HG02763 (cell line): ENCODE data around the gene MARVELD2.
"Not testable (repeated sequence)": the region's sequence is repeated elsewhere in the genome, so short reads cannot be mapped to it uniquely, and the experiment has no call there.

Experiments
- ATAC-seq: cut with Tn5 transposase; IDR thresholded peaks from one replicate; pipeline ENCODE4 v1.9.1; 2021; ENCODE audit warnings: mild to moderate bottlenecking, moderate library complexity; ENCODE audit not compliant: unreplicated experiment

MARVELD2 gene

GRCh38 chr5:69444127-69444754, 29.3 kb downstream of the MARVELD2 start:
- no peak for ATAC-seq

- no peak for ATAC-seq
These were observed 34.6 kb downstream of the MARVELD2 start for GRCh38 chr5:69449511-69449910.

- ATAC-seq, result no peak
These were observed 35.2 kb downstream of the MARVELD2 start for GRCh38 chr5:69450116-69450515.

DNA sequence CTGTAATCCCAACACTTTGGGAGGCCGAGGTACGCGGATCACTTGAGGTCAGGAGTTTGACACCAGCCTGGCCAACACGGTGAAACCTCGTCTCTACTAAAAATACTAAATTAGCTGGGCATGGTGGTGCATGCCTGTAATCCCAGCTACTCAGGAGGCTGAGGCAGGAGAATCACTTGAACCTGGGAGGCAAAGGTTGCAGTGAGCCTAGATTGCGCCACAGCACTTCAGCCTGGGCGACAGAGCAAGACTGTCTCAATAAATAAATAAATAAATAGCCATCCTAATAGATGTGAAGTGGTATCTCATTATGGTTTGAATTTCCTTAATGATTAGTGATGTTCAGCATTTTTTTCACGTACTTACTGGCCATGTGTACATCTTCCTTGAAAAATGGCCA, 35.6 kb downstream of the MARVELD2 start:
- ATAC-seq, result not testable (repeated sequence)

DNA sequence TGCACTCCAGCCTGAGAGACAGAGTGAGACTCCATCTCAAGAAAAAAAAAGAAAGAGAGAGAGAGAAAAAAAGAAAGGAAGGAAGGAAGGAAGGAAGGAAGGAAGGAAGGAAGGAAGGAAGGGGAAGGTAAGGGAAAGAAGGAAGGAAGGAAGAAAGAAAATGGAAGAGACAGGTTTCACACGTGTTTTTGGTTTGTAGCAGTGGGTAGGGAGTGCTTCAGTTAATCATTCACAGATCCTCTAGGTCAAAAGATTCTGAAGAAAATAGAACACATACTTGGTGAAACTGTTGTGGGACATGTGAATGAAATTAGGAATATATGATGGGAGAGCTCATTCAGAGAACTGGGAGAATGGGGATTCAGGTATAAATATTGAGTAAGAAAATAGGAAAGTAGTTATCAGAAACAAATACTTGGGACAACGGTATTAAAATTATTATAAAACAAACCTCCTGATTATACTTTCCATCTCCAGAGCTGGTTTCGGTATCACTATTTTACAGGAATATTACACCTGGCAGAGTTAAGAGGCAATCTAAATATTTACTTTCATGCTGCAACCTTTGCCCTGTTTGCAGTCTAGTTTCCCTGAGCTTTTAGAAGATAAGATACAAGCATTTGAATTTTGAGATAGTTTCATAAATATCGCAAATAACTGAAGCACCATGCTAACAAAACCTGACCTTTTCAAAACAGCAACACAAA, 37.2 kb downstream of the MARVELD2 start:
- no peak for ATAC-seq

DNA sequence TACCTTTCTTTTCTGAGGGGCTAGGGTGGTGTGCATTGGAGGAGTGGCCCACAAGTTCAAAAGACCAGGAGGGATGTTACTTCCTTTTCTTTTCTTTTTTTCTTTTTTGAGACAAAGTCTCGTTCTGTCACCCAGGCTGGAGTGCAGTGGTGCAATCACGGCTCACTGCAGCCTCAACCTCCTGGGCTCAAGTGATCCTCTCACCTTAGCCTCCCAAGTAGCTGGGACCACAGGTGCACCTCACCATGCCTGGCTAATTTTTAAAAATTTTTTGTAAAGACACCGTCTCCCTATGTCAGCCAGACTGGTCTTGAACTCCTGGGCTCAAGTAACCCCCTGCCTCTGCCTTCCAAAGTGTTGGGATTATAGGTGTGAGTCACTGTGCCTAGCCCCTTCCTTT, 38.6 kb downstream of the MARVELD2 start:
- ATAC-seq, result not testable (repeated sequence)

DNA sequence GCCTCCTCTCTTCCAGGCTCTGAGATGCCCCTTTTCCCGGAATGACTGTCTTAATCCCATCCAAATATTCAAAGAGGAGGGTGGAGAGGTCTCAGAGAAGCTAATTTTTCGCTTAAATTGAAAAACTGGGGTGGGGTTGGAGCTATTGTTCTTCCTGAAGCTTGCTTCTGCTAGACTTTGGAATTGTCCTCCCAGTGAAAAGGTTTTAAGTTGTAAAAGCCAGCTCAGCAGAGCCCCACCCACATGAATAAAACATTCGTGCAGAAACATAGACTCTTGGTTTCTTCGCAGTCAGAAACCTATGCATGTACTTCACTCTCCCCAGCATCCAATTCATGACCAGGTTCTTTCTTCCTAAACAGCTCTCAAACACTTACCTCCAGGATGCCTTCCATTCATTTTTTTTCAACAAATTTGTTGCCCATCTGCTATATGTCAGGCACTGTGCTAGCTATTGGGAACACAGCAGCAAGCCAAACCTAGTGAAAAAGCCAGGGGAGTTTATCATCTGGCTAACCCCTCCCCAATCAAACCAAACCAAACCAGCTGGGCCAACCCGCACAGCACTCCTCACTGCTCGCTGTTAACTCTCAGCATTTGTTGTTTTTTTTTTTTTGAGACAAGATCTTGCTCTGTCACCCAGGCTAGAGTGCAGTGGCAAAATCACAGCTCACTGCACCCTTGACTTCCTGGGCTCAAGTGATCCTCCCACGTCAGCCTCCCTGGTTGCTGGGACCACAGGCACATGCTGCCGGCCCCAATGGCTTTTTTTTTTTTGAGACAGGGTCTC, 39.7 kb downstream of the MARVELD2 start:
- ATAC-seq, result no peak

GRCh38 chr5:69455428-69455988, 40.6 kb downstream of the MARVELD2 start:
- not testable (repeated sequence) for ATAC-seq

DNA sequence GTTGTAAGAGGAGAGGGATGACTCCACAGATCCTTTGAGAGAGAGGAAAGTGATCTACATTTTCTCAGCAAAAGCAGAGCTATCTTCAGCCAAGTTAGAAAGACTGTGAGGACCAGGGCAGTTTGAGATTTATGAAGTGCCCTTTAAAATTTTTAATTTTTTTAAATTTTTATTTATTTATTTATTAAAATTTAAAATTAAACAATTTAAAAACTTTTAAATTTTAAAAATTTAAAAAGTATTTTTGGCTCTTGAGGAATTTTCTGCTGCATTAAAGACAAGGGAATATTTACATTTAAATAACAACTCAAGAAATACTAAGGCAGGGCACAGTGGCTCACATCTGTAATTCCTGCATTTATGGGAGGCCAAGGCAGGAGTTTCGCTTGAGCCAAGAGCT, 47.3 kb downstream of the MARVELD2 start:
- no peak for ATAC-seq

DNA sequence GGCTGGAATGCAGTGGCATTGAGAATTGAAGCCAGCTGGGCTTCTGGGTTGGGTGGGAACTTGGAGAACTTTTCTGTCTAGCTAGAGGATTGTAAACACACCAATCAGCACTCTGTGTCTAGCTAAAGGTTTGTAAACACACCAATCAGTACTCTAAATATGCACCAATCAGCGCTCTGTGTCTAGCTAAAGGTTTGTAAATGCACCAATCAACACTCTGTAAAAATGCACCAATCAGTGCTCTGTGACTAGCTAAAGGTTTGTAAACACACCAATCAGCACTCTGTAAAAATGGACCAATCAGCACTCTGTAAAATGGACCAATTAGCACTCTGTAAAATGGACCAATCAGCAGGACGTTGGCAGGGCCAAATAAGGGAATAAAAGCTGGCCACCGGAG, 51.5 kb downstream of the MARVELD2 start:
- not testable (repeated sequence) for ATAC-seq

DNA sequence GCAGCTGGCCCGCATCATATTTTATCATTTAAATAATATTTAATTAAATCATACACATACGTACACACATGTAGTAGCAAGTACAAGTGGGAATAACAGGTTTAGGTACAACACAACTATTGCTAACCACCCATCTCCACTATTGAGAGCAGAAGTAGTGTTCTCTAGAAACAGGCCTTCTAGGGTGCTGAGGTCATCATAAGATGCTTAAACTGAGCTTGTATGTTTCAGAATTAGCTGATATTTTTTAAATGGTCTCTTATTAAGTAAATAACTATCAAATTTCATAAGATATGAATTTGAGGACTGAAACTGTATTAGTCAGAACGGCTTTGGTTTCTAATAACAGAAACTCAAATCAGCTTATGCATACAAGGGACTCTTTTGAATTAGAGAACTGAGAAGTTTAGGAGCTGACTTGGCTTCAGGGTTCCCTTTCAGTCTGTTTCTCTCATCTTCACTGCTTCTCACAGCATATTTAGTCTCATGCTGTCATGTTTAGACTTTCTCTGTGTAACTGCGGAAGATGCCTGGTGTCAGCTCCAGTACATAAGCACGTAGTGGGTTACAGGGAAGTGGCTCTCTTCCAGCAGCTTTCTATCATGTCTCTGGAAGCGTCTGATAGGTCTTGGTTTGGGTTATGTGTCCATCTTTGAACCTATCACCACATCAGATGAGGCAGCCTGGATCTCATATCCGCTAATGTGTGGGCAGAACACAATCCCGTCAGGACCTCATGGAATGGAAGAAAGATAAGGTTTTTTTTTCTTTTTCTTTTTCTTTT, 52.7 kb downstream of the MARVELD2 start:
- peak; percentile 92 for ATAC-seq

DNA sequence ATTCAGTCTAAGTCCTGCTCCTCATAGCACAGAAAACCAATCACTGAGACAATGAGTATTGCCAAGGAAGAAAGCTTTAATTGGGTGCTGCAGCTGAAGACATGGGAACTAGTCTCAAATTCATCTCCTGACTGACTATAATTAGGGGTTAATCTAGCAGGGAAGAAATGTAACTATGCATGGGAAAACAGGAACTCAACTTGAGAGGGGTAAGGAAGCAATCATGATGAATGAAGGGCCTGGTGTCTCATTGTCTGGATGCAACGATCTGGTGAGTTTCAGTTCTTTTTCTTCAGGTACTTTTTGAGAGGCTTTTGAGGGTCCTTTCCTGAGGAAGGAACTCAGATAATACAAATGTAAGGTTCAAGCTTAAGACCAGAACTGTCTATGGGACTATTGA, 53.7 kb downstream of the MARVELD2 start:
- no peak for ATAC-seq

DNA sequence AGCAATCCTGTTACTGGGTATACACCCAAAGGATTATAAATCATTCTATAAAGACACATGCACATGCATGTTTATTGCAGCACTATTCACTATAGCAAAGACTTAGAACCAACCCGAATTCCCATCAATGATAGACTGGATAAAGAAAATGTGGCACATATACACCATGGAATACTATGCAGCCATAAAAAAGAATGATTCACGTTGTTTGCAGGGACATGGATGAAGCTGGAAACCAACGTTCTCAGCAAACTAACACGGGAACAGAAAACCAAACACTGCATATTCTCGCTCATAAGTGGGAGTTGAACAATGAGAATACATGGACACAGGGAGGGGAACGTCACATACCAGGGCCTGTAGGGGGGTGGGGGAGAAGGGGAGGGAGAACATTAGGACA, 56.6 kb downstream of the MARVELD2 start:
- not testable (repeated sequence) for ATAC-seq

GRCh38 chr5:69472535-69473143, 57.7 kb downstream of the MARVELD2 start:
- ATAC-seq, result not testable (repeated sequence)

GRCh38 chr5:69477170-69477569, 62.3 kb downstream of the MARVELD2 start:
- ATAC-seq, result no peak

DNA sequence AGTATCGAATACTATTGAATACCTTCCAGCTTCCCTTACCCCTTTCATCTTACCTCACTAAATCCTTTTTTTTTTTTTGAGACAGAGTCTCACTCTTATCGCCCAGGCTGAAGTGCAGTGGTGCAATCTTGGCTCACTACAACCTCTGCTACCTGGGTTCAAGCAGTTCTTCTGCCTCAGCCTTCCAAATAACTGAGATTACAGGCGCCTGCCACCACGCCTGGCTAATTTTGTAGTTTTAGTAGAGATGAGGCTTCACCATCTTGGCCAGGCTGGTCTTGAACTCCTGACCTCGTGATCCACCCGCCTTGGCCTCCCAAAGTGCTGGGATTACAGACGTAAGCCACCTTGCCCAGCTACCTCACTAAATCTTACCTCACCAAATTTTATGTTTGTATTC, 63.4 kb downstream of the MARVELD2 start:
- ATAC-seq, result not testable (repeated sequence)

- no peak for ATAC-seq
These were observed 70.0 kb downstream of the MARVELD2 start for GRCh38 chr5:69484891-69485290.

DNA sequence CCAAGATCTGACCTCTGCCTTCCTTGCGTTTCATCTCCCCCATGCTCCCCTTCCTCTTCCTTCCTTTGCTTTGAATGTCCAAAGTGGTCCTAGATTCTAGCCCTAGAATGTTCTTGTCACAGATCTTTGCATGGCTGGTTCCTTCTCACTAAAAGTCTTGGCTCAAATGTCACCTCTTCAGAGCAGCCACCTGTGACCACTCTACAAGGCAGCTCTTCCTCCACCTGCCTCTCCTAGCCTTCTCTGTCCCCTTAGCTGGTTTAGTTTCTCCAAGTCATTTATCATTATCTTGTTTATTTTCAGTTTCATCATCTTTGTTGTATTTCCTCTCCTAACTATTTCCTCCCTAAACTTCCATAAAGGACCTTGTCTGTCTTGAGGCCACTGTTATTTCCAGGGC, 70.6 kb downstream of the MARVELD2 start:
- no peak for ATAC-seq

DNA sequence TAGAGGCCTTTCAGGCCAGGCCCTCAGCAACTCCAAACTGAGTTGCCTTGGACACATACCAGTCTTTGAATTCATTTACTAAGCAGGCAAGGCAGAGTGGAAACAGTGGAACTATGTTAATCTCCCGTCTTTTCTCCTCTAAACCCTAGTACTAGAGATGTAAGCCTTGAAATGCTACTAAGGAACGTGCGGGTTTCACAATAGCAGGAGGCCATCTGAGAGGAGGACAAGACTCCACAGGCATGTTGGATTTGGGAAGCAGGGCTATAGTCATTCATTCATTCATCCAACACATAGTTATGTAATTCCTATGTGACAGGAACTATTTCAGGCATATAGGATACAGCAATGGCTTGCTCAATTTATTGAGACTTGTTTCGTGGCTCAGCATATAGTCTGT, 74.3 kb downstream of the MARVELD2 start:
- ATAC-seq, result no peak

DNA sequence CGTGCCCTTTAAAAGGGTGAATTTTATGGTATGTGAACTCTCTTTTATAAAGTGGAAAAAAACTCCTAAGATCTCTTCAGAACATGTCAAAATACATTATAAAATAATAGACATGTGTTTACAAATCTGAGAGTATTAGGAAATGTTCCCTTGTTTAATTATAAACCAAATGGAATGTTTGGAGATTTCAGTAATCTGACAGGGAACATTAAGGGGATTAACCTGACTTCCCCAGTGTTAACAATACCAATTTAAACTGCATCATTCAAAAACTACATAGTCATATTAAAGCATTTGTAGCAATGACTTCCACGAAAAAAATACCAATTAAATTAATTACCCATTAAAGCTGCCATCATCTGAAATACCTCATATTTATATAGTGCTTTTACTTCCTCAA, 76.1 kb downstream of the MARVELD2 start:
- no peak for ATAC-seq
